SU-DHL-6 (cell line): ENCODE results near the gene KCNMB2.

Experiments
- CTCF ChIP-seq: fragments of 200-600 bp; sonication (generic); IDR thresholded peaks from one replicate; pipeline ENCODE4 v1.5.1; 2017; ENCODE audit warnings: antibody characterized with exemption, mild to moderate bottlenecking, low read length, moderate library complexity; ENCODE audit not compliant: insufficient read depth, poor library complexity, severe bottlenecking
- EZH2phosphoT487 ChIP-seq: fragments of 200-600 bp; sonication (generic), shearing (Covaris generic); conservative IDR thresholded peaks from 2 replicates; pipeline ENCODE4 v1.6.1; 2018; ENCODE audit warnings: mild to moderate bottlenecking, antibody characterized with exemption, low read length, moderate library complexity, mixed read lengths

GRCh38 chr3:178567611-178568010, 31.4 kb downstream of the KCNMB2 start:
- no peak for TF ChIP-seq CTCF
- no peak for TF ChIP-seq EZH2phosphoT487
